SK-N-DZ (cell line): ENCODE measurements around the gene PRPF31.

Source experiments
- DNase-seq: peaks from one replicate; pipeline ENCODE4 v3.0.0-alpha.2; 2015; ENCODE audit warnings: low spot score

The PRPF31 gene

GRCh38 chr19:54138489-54139256, 23.1 kb downstream of the PRPF31 start:
- no peak for DNase-seq

GRCh38 chr19:54141356-54141755, 25.8 kb downstream of the PRPF31 start:
- no peak for DNase-seq

- DNase-seq = no peak
Observed at GRCh38 chr19:54142166-54142780, 26.7 kb downstream of the PRPF31 start.

GRCh38 chr19:54145541-54146158, 30.1 kb downstream of the PRPF31 start:
- no peak for DNase-seq

GRCh38 chr19:54147676-54148075, 32.1 kb downstream of the PRPF31 start:
- no peak for DNase-seq

- no peak for DNase-seq
Observed at GRCh38 chr19:54148158-54148557, 32.6 kb downstream of the PRPF31 start.

- DNase-seq = no peak
Observed at GRCh38 chr19:54149021-54149812, 33.7 kb downstream of the PRPF31 start.

- DNase-seq = no peak
Observed at GRCh38 chr19:54151362-54152035, 35.9 kb downstream of the PRPF31 start.

- DNase-seq = no peak
Observed at GRCh38 chr19:54152267-54152666, 36.7 kb downstream of the PRPF31 start.

- DNase-seq = no peak
Observed at GRCh38 chr19:54152878-54153524, 37.4 kb downstream of the PRPF31 start.

GRCh38 chr19:54153731-54154326, 38.3 kb downstream of the PRPF31 start:
- DNase-seq = no peak

- DNase-seq = no peak
Observed at GRCh38 chr19:54154603-54155345, 39.2 kb downstream of the PRPF31 start.

- DNase-seq = no peak
Observed at GRCh38 chr19:54155694-54156093, 40.1 kb downstream of the PRPF31 start.

GRCh38 chr19:54156490-54156889, 40.9 kb downstream of the PRPF31 start:
- no peak for DNase-seq

GRCh38 chr19:54156953-54157352, 41.4 kb downstream of the PRPF31 start:
- DNase-seq = no peak

GRCh38 chr19:54158812-54159351, 43.3 kb downstream of the PRPF31 start:
- DNase-seq = no peak

GRCh38 chr19:54159352-54160181, 44.0 kb downstream of the PRPF31 start, which contains the start of gene LENG1:
Gene LENG1 (minus strand): TSS chr19:54159721. CDS start chr19:54159695, 26 bp downstream.
- peak; percentile 99 for DNase-seq

- DNase-seq = peak; percentile 29
Observed at GRCh38 chr19:54160182-54160811, 44.7 kb downstream of the PRPF31 start.
